CD4-positive, alpha-beta T cell treated with Interleukin-4 for 4 hours (primary cell): ENCODE data around the gene ACOX1.

Source experiments
- DNase-seq: peaks from one replicate; pipeline ENCODE4 v3.0.0-alpha.2; 2020

Gene ACOX1

DNA sequence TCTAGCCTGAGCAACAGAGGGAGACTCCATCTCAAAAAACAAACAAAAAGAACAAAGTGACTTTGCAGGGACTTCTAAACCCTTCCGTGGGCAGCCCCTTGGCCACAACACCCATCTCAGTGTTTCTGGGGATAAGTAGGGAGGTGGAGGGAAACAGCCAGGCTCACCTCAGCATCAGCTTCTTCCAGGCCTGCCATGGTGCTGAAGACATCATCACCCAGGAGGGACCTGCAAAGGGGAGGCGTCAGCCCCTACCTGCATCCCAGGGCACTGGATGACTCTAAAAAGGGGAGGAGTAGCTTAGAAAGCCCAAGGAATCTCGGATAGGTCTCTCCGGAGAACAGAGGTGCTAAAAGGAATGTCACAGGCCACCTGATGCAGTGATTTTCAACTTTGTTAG lies 47.9 kb downstream of the ACOX1 start:
- DNase-seq = no peak

DNA sequence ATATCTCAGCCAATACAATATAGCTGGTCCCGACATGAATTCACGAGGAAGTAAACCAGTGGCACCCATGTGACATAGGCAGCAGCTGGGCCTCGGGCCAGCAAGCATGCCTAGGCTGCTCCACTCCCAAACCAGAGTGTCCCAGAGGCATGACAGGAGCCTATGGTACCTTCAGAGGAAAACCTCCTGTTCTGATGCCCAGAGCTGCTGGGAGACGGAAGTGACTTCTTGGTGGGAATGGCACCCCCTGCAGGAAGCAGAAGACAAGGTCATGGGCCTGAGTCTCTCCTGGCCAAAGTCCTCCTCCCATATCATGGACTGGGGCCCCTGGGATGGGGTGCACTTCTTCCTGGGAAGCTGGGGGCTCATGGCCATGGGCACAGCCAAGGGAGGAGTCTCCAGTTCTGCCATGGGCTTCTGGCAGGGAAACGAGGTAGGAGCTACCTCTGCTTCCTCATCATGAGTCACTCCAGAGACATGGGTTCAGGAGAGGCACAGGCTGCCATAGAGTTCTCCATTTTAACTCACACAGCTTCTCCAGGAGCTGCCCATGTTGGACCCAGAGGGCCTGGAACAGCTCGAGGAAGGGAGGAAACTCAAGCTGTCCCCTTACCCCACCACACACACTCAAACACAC lies 51.6 kb downstream of the ACOX1 start:
- DNase-seq = no peak

DNA sequence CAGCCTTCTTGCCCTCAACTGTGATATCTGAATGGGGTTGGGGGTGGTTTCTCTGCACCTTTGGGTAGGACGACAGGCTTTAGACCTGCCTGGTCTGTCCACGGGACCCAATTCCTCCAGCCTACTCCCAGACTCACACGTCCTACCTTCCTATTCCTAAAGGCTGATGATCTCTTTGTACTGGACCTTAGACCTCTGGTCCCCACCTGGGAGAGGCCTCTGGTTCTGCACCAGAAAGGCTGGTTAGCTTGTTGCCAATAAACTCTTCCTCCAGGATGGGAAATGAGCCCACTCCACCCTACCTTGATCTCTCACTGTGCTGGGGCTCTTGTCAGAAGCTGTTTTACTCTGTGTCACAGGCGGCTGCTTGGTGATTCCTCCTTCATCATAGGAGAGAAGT lies 52.5 kb downstream of the ACOX1 start:
- DNase-seq = no peak

DNA sequence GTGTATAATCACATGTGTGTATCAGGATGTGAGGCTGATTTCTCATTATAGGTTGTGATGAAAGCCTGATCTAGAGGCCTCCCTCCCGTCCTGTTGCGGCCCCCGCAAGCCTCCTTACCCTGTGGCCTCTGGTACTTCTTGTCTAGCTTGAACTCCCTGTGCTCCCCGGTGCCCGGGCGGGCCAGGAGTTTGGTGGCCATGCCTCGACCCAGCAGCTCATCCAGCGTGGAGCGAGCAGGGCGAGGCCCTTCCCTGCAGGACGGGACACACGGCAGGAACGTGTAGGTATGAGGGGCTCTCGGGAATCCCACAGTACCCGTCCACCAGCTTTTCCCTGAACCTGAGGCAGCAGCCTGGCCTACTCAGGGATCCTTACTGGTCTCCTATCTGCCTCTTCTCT lies 53.1 kb downstream of the ACOX1 start:
- no peak for DNase-seq

DNA sequence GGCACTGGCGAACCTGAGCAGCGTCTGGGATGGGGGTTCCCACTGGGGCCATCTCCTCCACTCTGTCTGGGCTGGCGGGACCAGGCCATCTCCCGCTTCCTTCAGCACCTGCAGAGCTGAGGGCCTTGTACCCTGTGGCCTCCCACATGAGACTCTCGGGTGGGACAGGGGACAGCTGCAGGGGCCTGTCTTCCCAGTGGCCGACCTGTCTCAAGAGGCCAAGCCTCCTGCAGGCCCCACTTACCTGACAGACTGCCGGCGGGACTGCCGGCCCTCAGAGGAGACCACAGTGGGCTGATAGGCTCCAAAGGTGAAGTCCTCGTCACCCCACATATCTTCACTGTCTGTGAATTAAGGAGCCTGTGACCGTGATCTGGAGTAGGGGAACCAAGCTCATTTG lies 53.9 kb downstream of the ACOX1 start:
- no peak for DNase-seq

DNA sequence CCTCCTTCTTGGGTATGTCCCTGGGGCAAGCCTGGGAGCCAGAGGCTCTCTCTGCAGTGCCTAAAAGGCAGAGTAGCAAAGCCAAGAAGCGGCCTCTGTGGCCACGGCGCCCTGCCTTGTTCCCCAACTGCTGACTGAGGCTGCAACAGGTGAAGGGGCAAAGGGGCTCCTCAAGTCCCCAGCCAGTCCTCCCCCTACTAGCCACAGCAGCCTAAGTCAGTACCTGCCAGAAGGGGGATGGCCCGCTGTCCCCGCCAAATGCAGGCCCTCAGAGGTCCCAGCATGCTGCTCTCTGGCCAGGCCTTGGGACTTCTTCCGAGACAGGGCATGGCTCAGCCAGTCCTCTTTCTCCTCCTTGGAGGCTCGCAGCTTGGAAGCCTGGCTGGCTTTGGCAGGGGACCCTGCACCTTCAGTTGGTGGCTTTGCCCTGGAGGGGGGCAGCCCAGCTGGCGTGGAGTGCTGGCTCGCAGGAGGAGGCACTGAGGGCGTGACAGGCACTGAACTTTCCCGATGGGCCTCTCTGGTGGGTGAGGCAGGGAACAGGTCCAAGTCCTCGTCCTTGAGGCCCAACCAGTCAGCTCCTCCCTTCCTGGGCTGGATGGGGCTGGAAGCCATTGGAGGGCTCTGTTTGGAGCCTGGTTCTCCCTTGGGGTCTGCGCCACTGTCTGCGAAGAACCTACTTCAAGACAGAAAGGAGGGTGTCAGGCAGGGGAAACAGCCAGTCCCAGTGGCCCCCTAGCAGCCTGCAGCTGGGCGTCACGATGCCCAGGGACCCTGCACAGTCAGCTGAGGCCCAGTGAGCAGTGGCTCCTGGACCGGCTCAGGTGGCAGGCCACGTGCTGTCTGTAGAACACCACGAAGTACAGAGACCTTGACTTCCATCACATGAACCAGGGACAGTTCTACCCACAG lies 55.7 kb downstream of the ACOX1 start:
- DNase-seq = no peak

DNA sequence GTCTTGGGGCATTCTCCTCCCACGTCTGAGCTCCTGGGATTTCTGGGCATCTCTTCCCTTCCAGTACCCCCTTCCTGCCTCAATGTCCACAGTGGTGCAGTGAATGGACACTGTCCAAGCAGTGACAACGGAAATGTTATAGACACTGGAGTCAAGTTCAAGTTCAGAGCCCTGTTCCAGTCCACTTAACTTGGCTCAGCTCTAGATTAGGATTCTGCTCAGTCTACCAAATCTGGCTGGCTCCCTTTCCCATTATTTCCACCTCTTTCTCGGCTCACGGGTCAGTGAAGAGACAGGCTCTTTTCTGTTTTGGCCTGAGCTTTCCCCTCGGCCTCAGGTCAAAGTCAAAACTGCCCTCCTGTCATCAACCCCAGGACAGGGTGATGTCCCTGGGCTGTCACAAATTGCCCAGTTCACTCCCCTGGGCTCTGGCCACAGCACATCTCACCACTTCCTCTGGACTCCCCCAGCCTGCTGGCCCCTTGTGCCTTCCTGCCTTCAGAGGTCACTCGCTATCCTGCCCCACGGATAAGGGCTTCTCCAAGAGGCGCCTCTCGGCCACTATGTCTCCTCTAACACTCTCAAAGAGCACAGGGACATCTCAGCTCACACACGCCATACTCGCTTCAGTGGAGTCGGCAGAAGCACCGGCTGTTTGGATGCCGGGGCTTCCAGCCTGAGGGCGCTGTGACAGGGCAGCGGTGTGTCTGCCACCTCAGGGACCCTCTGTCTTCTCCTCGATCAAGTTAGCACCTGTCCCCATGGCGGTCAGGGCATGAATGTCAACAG lies 56.6 kb downstream of the ACOX1 start:
- no peak for DNase-seq

DNA sequence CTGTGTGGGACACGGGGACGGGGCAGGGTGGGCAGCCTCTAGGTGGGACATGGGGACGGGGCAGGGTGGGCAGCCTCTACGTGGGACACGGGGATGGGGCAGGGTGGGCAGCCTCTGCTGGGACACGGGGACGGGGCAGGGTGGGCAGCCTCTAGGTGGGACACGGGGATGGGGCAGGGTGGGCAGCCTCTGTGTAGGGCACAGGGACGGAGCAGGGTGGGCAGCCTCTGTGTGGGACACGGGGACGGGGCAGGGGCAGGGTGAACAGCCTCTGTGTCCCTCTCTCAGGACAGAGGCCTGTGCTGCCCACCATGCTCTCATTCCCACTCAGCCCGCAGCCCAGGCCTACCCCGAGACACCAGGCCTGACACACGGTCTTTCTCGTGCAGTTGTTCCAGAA lies 57.4 kb downstream of the ACOX1 start:
- DNase-seq = no peak

DNA sequence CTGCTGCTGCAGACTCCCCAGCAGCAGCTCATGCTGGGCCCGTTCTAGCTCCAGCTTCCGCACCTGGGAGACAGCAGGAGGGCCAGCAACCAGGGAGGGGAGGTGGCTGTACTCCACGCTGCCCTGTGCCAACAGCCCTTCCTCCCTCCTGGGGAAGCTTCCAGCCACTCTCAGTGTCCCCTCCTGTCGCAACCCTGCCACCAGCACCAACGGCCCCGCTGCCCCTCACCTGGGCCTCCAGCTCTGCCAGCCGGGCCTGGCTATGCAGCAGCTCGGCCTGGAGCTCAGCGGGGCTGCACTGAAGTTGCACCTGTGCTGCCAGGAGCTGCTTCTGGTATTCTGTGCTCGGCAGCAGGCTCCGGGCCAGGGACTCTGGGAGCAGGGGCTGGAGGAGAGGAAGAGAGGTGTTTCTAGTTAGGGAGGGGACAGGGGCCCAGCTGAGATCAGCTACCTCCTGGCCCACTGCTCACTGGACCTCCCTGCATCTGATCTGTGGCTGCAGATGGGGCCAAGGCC lies 58.9 kb downstream of the ACOX1 start:
- DNase-seq = no peak

DNA sequence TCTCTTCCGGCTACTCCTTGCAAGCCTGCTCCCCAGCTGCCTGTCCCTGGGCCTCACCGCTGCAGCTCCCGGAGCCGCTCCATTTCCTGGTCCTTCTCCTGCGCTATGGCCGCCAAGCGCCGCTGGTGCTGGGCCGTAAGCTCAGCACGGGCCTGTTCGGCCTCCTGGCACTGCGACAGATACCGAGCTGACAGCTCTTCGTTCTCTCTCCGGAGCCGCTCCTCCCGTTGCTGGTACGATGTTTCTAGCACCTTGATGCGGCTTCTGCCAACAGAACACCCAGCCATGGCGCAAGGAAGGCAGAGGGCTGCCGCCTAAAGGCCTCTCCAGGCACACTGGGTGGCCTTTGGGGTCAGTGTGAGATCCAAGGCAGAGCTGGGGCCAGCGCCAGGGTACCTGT lies 59.4 kb downstream of the ACOX1 start:
- no peak for DNase-seq

DNA sequence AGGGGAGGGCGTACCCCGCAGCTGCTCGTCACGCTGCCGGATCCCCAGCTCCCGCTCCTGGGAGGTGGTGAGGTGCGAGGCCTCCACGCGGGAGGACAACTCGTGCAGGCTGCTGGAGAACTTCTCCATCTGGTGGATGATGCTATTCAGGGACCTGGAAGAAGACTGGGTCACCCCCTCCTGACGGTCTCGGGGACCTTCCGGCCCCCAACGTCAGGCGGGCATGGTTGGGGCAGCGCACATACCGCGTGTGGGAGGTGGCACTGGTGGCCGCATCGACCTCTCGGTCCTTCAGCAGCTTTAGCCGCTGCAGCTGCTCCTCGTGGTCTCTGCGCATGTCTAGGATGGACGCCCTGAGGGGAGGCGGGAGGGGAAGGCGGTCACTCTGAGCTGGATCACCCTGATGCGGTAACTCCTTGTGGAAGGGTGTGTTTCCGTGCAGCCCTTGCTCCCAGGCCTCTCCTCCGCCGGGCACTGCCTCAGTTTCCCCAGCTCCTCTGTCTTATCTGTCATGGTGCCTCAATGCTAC lies 61.0 kb downstream of the ACOX1 start:
- DNase-seq = no peak

DNA sequence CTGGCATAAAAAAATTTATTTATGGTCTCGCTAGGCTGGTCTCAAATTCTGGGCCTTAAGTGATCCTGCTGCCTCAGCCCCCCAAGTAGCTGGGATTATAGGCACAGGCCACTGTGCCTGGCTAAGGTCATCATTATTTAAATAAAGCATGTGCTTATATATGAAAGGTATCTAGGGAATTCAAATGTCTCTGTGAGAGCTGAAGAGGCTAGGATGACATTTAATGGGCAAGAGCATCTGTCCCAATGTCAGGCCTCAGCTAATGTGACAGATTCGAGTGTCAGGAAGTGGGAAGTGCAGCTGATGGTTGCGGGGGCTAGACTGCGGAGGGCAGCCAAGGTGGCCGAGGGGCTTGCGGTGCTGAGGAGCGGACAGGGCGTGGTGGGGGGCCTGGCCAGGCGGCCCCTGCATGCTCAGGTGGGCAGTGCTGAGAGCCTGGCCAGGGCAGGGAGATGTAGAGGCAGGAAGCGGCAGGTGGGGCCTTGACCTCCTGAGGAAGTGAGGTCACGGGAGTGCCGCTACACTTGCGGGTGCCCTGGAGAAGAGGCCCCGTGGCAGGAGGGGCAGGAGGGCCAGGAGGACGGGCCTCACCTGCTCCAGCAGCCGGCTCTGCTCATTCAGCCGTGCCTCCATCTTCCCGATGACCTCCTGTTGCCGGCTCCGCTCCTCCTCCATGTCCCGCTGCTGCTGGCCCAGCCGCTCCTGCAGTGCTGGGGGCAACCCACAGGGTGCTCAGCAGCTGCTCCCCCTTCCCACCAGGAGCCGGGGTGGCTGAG lies 61.6 kb downstream of the ACOX1 start:
- DNase-seq = no peak

DNA sequence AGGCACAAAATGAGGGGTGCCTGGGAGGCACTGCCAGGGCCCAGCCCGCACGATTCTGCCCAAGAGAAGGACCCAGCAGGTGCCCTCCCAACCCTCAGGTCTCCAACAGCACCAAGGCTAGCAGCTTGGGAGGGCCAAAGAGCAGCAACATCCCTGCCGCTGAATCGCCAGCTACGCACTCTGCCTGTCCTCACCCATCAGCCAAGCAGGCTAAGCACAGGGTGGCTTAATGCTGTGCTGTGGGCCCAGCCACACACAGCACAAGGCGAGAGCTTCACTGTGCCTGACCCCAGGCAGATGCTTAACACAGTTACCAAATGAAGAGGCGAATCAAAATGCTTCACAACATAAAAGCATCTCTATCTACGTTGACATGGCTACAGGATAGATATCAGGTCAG lies 63.7 kb downstream of the ACOX1 start:
- no peak for DNase-seq

DNA sequence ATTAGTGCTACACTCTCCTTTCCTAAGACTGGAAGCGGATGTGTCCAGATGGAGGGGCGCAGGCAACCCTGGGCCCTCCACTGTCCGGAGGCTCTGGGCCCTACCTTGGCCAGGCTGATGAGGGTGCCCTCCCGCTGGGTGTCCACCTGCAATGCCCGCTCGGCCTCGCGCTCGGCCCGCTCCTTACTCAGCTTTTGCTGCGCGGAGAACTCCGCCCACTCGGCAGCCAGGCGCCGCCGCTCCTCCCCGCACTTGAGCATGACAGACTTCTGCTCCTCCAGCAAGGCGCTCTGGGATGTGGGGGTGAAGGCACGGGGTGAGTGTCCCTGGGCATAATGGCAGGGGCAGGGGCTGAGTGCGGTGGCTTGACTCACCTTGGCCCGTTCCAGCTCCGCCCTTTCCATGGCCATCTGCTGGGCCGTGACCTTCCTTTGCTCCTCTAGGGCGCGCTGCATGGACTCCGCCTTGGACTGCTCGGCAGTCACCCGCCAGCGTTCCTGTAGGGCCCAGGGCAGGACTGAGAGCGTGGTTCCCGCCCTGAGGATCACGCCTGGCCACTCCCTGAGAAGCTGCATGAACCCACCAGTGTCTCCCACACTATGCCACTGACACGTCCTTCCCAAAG lies 64.2 kb downstream of the ACOX1 start:
- no peak for DNase-seq

DNA sequence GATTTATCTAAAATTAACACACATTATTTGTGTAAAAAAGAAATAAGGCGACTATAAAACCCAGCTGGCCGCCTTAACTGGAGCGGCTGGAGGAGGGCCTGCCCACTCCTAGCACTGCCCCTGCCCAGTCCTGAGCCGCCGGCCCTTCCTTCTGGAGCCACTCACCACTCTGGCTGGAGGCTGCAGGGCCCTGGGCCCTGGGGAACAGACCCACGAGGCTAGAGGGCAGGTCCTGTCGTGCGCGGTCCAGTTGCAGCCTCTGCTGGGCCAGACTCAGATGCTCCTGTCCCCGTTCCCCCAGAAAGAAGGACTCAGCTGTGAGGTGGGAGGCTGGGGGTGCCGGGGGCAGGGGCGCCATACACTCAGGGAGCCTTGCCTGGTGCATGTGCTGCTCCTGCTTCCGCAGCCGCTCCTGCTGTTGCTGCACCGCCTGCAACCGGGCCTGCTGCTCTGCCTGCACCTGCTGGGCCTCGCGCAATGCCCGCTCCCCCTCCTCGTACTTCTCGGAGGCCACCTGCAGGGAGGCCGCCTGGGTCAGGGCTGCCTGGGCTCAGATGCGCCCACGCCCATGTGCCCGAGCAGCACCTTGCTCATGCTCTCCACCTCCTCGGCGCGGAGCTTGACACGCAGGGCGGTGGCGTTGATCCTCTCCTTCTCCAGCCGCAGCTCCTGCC lies 65.3 kb downstream of the ACOX1 start:
- no peak for DNase-seq

DNA sequence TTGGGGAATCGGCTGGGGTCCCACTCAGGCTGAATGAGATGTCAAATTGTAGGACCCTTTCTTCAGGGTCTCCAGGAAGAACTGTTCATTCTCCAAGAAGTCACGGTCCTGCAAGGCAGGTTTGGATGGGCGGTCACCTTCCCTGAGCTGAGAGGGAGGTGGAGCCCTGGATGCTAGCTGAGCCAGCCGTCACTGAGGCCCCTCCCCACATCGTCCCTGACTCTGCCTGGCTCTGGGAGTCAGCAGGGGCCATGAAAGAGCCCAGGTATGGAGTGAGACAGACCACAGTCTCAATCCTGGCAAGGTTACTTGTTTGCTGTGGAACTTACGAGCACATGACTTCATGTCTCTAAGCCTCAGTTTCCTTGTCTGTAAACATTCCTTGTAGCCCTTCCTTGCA lies 68.3 kb downstream of the ACOX1 start:
- DNase-seq = no peak

DNA sequence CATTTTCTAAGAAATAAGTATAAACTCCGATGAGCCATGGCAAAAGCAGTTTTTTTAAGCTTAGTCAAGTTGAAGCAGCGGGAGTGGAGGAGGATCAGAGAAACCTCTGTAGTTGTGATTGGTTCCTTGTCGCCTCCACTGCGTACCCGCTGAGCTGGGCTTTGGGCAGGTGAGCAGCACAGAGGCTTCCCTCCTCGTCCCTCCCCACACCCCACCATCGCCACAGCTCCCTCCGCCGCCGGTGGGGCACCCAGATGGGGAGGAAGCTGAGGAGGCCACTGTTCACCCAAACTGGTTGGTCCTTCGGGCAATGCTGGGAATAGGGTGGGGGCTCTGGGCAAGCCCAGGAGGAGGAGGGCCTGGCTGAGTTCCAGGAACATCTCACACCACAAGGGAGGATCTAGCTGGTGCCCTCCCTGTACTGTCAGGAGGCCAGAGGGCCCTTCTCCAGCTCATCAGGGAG lies 69.1 kb downstream of the ACOX1 start:
- DNase-seq = no peak

DNA sequence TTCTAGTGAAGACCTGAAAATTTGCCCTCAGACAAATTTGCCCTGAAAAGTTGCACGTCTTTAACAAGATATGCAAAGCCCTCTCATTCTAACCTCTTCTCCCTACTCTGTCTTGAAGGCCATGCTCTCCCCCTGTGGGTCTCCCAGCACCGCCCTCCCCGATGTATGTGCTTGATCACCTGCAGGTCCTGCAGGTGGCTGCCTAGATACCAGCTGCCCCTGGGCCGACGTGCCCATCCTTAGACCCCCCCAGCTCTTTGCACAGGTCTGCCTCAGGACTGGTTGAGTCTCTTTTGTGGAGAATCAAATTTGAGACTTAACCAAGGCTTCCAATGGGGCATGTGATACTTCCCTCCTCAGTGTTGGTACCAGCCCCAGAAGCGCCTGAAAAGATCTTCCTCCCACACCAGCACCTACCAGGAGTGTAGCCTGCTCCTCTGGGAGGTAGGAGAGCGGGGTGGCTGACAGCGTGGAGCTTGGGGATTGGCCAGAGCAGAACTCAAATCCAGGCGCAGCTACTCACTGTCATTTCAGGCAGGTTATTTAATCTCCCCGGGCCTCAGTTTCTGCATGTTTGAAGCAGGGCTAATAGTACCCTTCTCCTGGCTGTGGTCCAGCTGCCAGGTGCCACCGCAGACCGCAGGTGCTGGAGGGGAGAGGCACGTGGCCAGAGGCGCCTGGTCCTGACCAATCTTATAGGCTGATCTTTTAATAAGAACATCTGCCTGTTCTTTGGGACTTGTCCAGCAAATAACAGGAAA lies 69.7 kb downstream of the ACOX1 start:
- no peak for DNase-seq

DNA sequence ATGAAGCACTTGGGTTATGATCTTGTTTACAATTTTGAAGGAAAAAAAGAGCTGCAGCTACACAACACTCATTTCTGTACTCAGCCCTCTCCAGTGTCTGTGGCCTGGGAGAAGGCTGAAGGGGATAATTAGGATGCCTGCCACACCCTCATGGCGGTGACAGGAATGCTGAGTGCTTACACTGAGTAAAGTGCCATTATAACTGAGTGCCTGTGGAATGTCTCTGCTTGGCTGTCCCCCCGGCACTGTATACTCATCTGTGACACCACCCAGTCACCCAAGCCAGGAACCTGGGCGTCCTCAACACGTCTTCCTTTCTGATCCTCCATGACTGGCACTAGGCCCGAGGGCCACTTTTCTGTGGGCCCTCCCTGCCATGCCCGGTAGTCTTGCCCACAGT lies 70.8 kb downstream of the ACOX1 start:
- no peak for DNase-seq

DNA sequence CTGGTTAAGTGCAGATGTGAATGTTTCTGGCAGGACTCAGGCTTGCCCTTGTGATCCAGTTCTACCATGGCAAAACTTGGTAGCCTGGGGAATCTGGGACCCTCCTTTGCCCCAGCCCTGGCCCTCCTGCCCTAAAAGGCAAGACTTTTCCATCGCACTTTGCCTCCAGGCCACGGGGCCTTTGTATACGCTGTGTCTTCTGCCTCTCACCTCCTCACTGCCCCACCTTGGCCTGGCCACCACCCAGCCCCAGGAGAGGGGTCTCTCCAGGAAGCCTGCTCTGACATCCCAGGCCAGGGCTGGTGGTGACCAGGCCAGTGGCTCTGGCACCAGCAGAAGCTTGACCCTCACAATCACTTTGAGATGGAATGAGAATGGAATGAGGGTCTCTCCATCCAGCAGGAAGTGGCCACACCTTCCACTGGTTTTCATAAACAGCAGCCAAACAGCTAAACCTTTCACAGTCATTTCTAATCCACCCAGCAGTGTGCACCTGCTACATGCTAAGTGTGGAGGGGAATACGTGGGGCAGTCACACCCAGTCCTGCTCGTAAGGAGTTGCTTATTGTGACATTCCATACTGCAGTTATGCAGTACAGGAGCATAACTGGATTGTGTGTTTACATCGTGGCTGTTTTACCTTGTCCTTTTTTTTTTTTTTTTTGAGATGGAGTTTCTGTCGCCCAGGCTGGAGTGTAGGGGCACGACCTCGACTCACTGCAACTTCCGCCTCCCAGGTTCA lies 72.7 kb downstream of the ACOX1 start:
- no peak for DNase-seq
